ENCODE measurements around the gene TTLL12.

DNA sequence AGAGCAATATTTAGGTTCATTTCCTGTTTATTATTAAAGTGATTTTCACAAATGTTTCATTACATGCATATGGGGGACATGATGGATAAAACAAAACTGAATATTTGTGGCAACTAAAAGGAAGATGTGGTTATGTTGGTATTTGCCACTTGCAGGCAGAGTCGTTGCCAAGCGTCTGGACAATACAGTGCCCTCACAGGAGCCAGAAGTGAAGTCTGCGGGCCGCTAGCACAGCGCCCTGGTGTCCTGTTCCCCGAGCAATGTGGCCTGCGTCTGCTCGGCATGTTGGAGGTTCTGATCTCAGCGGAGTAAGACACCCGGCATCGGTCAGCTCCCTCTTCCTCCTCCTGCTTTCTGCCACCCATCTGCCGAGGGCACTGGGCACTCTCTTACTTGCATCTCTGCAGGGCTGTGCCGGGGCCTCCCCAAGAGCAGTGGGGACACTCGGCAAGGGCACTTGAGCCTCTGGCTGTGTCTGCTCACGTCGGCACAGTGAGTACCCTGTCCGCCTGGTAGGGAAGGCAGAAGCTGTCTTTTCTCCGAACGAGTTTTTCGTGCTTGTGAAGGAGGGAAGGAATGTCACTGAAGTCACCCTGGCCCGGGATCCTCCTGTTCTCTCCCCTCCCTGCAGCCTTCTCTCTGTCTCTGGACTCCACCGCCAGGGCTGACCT lies 10.5 kb upstream of the TTLL12 start:
- TF ChIP-seq, protein P1, sequence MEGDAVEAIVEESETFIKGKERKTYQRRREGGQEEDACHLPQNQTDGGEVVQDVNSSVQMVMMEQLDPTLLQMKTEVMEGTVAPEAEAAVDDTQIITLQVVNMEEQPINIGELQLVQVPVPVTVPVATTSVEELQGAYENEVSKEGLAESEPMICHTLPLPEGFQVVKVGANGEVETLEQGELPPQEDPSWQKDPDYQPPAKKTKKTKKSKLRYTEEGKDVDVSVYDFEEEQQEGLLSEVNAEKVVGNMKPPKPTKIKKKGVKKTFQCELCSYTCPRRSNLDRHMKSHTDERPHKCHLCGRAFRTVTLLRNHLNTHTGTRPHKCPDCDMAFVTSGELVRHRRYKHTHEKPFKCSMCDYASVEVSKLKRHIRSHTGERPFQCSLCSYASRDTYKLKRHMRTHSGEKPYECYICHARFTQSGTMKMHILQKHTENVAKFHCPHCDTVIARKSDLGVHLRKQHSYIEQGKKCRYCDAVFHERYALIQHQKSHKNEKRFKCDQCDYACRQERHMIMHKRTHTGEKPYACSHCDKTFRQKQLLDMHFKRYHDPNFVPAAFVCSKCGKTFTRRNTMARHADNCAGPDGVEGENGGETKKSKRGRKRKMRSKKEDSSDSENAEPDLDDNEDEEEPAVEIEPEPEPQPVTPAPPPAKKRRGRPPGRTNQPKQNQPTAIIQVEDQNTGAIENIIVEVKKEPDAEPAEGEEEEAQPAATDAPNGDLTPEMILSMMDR (IDR thresholded peaks at IDR 0.05): no peak
- no peak for TF ChIP-seq ZFX (IDR thresholded peaks at IDR 0.05; ENCODE audit: borderline replicate concordance)

All from 22Rv1 (cell line).